Measurements from ENCODE around the gene PPOX.

Gene PPOX

DNA sequence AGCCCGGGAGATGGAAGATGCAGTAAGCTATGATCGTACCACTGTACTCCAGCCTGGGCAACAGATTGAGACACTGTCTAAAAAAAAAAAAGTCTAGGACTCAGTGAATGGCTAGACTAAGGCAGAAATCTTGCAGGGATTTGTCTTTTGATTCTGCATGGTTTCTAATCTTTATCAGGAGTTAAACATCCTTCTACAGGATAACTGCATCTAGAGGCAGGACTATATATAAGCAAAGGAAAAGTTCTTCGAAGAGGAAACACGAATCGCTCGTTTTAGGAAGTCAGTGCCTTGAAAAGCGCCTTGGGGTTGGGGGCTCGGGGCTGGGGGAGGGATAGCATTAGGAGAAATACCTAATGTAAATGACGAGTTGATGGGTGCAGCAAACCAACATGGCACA lies 13.1 kb upstream of the PPOX start:
- DNase-seq (ENCODE audit: low read depth, low spot score): no peak

- peak; percentile 63 for DNase-seq (ENCODE audit: low read depth, low spot score)
These were observed 12.4 kb upstream of the PPOX start, which contains the start of gene UFC1 for GRCh38 chr1:161153682-161154337. Gene UFC1, plus strand, starts transcription at chr1:161153978. Its CDS starts 20 bp downstream, at chr1:161153998.

DNA sequence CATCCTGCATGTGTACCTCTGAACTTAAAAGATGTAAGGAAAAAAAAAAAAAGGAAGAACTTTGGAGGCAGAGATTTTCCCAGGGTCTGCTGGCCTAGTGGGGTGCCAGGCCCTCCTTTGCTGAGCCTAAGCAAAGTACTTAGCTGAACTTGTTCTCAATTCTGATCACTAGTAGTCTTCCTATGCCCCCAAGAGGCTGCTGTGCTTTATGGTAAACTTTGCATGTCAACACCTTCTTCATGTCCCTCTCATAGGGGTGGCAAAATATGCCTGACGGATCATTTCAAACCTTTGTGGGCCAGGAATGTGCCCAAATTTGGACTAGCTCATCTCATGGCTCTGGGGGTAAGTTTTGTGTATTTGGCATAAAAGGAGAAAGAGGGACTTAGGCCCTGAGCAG lies 8.4 kb upstream of the PPOX start:
- DNase-seq (ENCODE audit: low read depth, low spot score): no peak

DNA sequence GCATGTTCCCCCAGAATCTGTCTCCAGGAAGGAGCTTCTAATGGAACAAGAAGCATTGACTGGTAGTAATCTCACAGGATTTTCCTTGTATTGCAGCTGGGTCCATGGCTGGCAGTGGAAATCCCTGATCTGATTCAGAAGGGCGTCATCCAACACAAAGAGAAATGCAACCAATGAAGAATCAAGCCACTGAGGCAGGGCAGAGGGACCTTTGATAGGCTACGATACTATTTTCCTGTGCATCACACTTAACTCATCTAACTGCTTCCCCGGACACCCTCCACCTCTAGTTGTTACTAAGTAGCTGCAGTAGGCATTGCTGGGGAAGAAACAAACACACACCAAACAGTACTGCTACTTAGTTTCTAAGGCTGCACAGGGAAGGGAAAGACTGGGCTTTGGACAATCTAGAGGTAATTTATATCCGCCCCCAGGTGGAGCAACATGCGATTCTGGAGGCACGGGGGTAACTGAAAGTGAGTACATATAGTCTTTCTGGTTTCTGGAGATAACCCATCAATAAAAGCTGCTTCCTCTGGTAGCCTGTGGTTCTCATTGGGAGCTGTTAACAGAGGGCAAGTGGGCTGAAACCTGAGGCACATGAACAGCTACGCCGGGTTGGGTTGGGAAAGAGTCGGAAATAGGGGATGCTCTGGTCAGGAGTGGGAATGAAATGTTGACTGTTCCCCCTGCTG lies 7.8 kb upstream of the PPOX start:
- DNase-seq (ENCODE audit: low read depth, low spot score): no peak

- peak; percentile 88 for DNase-seq (ENCODE audit: low read depth, low spot score)
These were observed 6.9 kb upstream of the PPOX start, which contains the start of gene USP21 for GRCh38 chr1:161159087-161159912. Gene USP21, plus strand, starts transcription at chr1:161159500. Its CDS starts 1,141 bp downstream, at chr1:161160641.

DNA sequence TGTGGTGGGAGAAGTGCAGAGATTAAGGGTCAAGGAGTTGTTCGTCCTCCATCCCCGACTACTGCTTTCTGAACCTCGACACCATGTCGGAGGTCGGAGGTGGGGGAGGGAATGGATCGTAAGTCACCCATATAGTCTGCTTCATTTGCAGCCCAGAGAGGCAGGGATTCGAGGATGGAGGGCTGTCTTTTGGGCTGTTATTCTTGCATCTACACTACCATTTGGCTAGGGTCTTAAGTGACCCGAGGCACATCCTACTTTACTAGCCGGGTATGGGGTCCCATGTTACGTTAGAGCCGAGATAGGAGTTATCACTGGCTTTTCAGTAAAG lies 6.3 kb upstream of the PPOX start:
- DNase-seq (ENCODE audit: low read depth, low spot score): no peak

DNA sequence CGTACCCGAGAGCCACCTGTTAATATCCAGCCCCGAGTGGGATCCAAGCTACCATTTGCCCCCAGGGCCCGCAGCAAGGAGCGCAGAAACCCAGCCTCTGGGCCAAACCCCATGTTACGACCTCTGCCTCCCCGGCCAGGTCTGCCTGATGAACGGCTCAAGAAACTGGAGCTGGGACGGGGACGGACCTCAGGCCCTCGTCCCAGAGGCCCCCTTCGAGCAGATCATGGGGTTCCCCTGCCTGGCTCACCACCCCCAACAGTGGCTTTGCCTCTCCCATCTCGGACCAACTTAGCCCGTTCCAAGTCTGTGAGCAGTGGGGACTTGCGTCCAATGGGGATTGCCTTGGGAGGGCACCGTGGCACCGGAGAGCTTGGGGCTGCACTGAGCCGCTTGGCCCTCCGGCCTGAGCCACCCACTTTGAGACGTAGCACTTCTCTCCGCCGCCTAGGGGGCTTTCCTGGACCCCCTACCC lies 5.5 kb upstream of the PPOX start:
- no peak for DNase-seq (ENCODE audit: low read depth, low spot score)

- no peak for DNase-seq (ENCODE audit: low read depth, low spot score)
These were observed 4.6 kb upstream of the PPOX start for GRCh38 chr1:161161652-161162051.

- DNase-seq (ENCODE audit: low read depth, low spot score): no peak
These were observed 4.2 kb upstream of the PPOX start for GRCh38 chr1:161162052-161162451.

- DNase-seq (ENCODE audit: low read depth, low spot score): no peak
These were observed 3.4 kb upstream of the PPOX start for GRCh38 chr1:161162806-161163205.

DNA sequence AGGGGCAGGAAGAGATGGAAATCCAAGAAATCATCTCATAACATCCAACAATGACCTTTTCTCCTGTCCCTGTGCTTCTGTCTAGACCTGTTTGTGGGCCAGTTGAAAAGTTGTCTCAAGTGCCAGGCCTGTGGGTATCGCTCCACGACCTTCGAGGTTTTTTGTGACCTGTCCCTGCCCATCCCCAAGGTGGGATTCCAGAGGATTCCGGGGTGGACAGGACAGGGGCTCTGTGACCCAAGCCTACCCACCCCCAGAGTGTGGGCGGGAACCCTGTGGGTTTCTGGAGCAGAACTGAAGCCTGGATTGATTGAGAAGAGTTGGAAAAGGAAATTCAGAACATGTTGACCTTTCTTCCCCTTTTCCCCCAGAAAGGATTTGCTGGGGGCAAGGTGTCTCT lies 2.4 kb upstream of the PPOX start:
- DNase-seq (ENCODE audit: low read depth, low spot score): no peak

DNA sequence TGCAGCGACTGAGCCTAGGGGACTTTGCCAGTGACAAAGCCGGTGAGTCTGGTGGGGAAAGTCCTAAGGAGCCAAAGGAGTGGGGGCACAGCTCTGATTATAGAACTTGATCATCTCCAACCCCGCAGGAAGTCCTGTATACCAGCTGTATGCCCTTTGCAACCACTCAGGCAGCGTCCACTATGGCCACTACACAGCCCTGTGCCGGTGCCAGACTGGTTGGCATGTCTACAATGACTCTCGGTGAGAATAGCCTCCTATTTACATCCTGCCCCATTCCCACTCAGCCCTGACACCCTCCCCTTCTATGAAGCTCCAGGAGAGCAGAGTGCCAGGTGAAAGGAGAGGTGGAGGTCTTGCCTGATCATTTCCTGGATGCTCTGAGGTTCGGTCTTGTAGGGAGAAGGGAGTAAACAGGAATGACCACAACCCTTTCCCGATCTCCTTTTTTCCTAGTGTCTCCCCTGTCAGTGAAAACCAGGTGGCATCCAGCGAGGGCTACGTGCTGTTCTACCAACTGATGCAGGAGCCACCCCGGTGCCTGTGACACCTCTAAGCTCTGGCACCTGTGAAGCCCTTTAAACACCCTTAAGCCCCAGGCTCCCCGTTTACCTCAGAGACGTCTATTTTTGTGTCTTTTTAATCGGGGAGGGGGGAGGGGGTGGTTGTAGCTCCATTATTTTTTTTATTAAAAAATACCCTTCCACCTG lies 1.2 kb upstream of the PPOX start:
- no peak for DNase-seq (ENCODE audit: low read depth, low spot score)

DNA sequence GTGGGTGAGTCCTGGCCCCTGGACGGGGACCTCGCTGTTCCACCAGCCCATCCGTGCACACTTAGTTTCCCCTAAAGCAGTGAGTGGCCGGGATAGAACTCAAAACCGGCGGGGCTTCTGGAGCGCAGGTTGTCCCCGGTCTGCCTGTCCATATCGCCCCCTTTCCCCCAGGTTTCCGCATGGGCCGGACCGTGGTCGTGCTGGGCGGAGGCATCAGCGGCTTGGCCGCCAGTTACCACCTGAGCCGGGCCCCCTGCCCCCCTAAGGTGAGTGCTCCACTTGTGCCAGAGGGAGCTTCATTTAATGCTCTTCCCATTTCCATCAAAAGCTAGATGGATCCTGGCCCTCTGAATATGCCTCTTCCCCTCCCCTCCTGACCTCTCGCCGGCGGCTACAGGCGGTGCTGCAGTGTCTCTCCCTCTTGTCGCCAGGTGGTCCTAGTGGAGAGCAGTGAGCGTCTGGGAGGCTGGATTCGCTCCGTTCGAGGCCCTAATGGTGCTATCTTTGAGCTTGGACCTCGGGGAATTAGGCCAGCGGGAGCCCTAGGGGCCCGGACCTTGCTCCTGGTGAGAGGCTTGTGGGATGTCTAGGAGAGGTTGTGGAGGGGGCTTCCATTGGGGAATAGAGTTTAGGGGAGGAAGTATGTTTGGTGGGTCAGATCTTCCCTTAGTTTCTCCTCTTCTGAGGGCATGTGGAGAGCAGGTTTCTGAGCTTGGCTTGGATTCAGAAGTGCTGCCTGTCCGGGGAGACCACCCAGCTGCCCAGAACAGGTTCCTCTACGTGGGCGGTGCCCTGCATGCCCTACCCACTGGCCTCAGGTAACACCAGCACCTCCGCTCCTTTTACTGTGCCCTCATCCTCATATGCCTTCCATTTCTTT lies 683 bp downstream of the PPOX start:
- DNase-seq (ENCODE audit: low read depth, low spot score): no peak

GRCh38 chr1:161168906-161169305 lies 2.7 kb downstream of the PPOX start:
- no peak for DNase-seq (ENCODE audit: low read depth, low spot score)

GRCh38 chr1:161171191-161171590 lies 5.0 kb downstream of the PPOX start:
- DNase-seq (ENCODE audit: low read depth, low spot score): no peak

DNA sequence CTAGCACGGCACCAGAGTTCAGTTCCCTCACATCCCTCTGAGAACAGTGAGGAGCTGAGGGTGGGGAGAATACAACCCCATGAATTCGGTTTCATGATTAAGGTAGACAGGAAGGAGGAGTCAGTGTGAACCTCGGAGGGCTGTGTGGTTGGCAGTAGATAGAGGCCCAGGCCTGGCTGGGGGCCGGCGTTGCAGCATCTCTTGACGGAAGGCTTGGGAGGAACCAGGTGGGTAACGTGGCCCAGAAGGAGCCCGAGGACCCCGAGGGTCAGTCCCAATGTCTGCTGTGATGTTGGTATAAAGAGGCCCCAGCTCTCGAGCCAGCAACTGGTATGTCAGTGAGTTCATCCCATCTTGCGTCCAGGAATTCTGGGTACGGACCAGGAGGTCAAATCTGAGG lies 5.5 kb downstream of the PPOX start:
- DNase-seq (ENCODE audit: low read depth, low spot score): no peak

DNA sequence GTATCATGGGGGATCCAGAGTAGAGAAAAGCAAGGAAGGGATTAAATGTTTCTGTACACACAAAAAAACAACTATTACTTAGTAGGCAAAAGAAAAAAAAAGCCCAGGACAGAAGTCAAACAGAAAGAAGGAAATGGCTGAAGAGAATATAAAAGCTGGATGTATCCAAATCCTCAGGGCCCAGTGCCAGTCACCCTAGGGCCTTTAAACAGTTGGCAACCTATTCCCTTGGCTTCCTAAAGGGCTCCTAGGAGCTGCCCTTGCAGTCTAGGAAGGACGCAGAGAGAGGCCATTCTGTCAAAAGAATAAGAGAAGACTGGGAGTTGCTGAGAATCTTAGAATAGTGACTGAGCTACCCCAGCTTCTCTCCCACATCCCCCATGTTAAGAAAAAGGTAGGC lies 6.1 kb downstream of the PPOX start:
- DNase-seq (ENCODE audit: low read depth, low spot score): no peak

- no peak for DNase-seq (ENCODE audit: low read depth, low spot score)
These were observed 6.7 kb downstream of the PPOX start for GRCh38 chr1:161172776-161173376.

DNA sequence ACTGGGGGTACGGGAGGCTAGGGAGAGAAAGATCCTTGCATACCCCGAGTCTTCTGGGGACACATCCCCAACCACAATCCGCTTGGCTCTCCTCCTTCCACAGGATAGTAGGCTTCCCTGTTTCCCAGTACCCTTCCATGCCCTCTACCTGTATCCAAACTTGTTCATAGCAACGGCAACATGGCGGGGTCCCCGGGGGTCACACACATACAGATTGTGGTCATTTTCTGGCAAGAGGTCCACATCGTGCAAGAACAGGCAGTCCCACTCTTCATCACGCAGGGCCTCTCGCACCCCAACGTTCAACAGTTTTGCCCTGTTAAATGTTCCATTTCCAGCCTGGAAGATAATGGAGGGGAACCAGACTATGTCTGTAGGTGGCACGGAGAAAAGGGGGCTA lies 7.5 kb downstream of the PPOX start:
- no peak for DNase-seq (ENCODE audit: low read depth, low spot score)

GRCh38 chr1:161174911-161175310 lies 8.7 kb downstream of the PPOX start:
- no peak for DNase-seq (ENCODE audit: low read depth, low spot score)
